BJ (cell line): ENCODE results near the gene RNFT2. TPM values are rescaled to one million over a fixed set of nuclear protein-coding genes. Genes with fewer than 3 reads are reported as not detected.
"Not testable (repeated sequence)": the region's sequence is repeated elsewhere in the genome, so short reads cannot be mapped to it uniquely, and the experiment has no call there.

ENCODE experiments used
- CTCF ChIA-PET: fragments of 350-600 bp; formaldehyde crosslinking; extraction: SDS; loops from one replicate; lab custom pipeline; 2021; ENCODE audit warnings: antibody characterized with exemption, inconsistent platforms; lab: Yijun Ruan, JAX
- POLR2A ChIA-PET: fragments of 300-600 bp; sonication (Branson Sonifier 250); formaldehyde crosslinking; extraction: SDS; loops from one replicate; lab custom pipeline; 2021; ENCODE audit warnings: antibody characterized with exemption; lab: Charles Lee
- DNase-seq: peaks from one replicate; pipeline ENCODE4 v3.0.0-alpha.2; 2011; ENCODE audit warnings: low read depth
- H3K27me3 ChIP-seq: 2 replicates; pipeline ENCODE4 v1.6.0; 2011; ENCODE audit warnings: low read length; ENCODE audit not compliant: control insufficient read depth, insufficient read depth
- H3K36me3 ChIP-seq: 2 replicates; pipeline ENCODE4 v1.5.1; 2011; ENCODE audit warnings: low read length; ENCODE audit not compliant: control insufficient read depth, insufficient read depth
- H3K4me3 ChIP-seq: 2 replicates; pipeline ENCODE4 v1.5.1; 2011; ENCODE audit warnings: low read depth, mild to moderate bottlenecking, control low read depth, low read length
- CTCF ChIP-seq: IDR thresholded peaks from 2 replicates; pipeline ENCODE4 v1.5.1; 2011; ENCODE audit warnings: low read depth, mild to moderate bottlenecking, control low read depth, inconsistent platforms, low read length, moderate library complexity; ENCODE audit not compliant: insufficient read depth
- polyA plus RNA-seq: library from polyadenylated mRNA; depleted of rRNA; stranded (reverse); fragments of >200 nt; gene quantifications from 2 replicates; pipeline ENCODE4 v1.2.3, GENCODE V29; 2011

RNFT2 gene
- polyA plus RNA-seq, 1 experiment = 1.2 TPM

GRCh38 chr12:116779597-116779996, 41.5 kb downstream of the RNFT2 start:
- Histone ChIP-seq H3K4me3 (no peak overlapping the region), H3K27me3 (no peaks in the 10 kb centered on the region), H3K36me3 (no peaks in the 10 kb centered on the region)
- no peak for TF ChIP-seq CTCF
- CTCF ChIA-PET = no interaction called here
- POLR2A ChIA-PET = no interaction called here
- no peak for DNase-seq

GRCh38 chr12:116780942-116781341, 42.8 kb downstream of the RNFT2 start:
- no peak overlapping the region for H3K4me3 ChIP-seq
- H3K27me3 ChIP-seq = no peaks in the 10 kb centered on the region
- no peaks in the 10 kb centered on the region for H3K36me3 ChIP-seq
- POLR2A ChIA-PET = no interaction called here
- no peak for DNase-seq
- no peak for TF ChIP-seq CTCF
- CTCF ChIA-PET = no interaction called here

GRCh38 chr12:116783525-116784237, 45.6 kb downstream of the RNFT2 start:
- POLR2A ChIA-PET = no interaction called here
- H3K4me3 ChIP-seq = no peak overlapping the region
- no peaks in the 10 kb centered on the region for H3K27me3 ChIP-seq
- TF ChIP-seq CTCF = no peak
- no peak for DNase-seq
- H3K36me3 ChIP-seq = no peaks in the 10 kb centered on the region
- CTCF ChIA-PET = no interaction called here

GRCh38 chr12:116784238-116784612, 46.1 kb downstream of the RNFT2 start:
- H3K4me3 ChIP-seq = no peak overlapping the region
- no peaks in the 10 kb centered on the region for H3K36me3 ChIP-seq
- TF ChIP-seq CTCF = no peak
- no peak for DNase-seq
- no peaks in the 10 kb centered on the region for H3K27me3 ChIP-seq
- POLR2A ChIA-PET = no interaction called here
- CTCF ChIA-PET = no interaction called here

- H3K36me3 ChIP-seq, DNase-seq, H3K4me3 ChIP-seq, CTCF ChIA-PET, H3K27me3 ChIP-seq, POLR2A ChIA-PET: not testable (repeated sequence)
Measured at GRCh38 chr12:116789562-116789961, 51.4 kb downstream of the RNFT2 start.

- TF ChIP-seq CTCF = no peak
Measured at GRCh38 chr12:116790066-116790465, 52.0 kb downstream of the RNFT2 start.

More at GRCh38 chr12:116790066-116790465, 52.0 kb downstream of the RNFT2 start:
- H3K4me3 ChIP-seq = no peak overlapping the region
- CTCF ChIA-PET = no interaction called here
- POLR2A ChIA-PET = no interaction called here
- no peak for DNase-seq
- H3K27me3 ChIP-seq = no peaks in the 10 kb centered on the region
- H3K36me3 ChIP-seq = no peaks in the 10 kb centered on the region
